ENCODE data around the gene TPSG1.
"Not testable (repeated sequence)": the region's sequence is repeated elsewhere in the genome, so short reads cannot be mapped to it uniquely, and the experiment has no call there.

TPSG1 gene

GRCh38 chr16:1213796-1214372 lies 11.2 kb downstream of the TPSG1 start:
- DNase-seq: no peak

GRCh38 chr16:1213231-1213630 lies 11.8 kb downstream of the TPSG1 start:
- DNase-seq: no peak

GRCh38 chr16:1212616-1213194 lies 12.4 kb downstream of the TPSG1 start:
- no peak for DNase-seq

- DNase-seq: no peak
Measured at GRCh38 chr16:1211451-1212268, 13.4 kb downstream of the TPSG1 start.

GRCh38 chr16:1210461-1210860 lies 14.6 kb downstream of the TPSG1 start:
- no peak for DNase-seq

- no peak for DNase-seq
Measured at GRCh38 chr16:1209081-1209480, 16.0 kb downstream of the TPSG1 start.

- DNase-seq: no peak
Measured at GRCh38 chr16:1208239-1208830, 16.7 kb downstream of the TPSG1 start.

- no peak for DNase-seq
Measured at GRCh38 chr16:1206786-1207185, 18.3 kb downstream of the TPSG1 start.

GRCh38 chr16:1206326-1206725 lies 18.7 kb downstream of the TPSG1 start:
- DNase-seq: no peak

GRCh38 chr16:1204933-1205332 lies 20.1 kb downstream of the TPSG1 start:
- DNase-seq: no peak

- DNase-seq: no peak
Measured at GRCh38 chr16:1202274-1202673, 22.8 kb downstream of the TPSG1 start.

GRCh38 chr16:1201444-1201843 lies 23.6 kb downstream of the TPSG1 start:
- no peak for DNase-seq

GRCh38 chr16:1200014-1200627 lies 24.9 kb downstream of the TPSG1 start:
- DNase-seq: no peak

- no peak for DNase-seq
Measured at GRCh38 chr16:1199347-1200013, 25.6 kb downstream of the TPSG1 start.

- not testable (repeated sequence) for DNase-seq
Measured at GRCh38 chr16:1198671-1199346, 26.3 kb downstream of the TPSG1 start.

GRCh38 chr16:1198194-1198593 lies 26.9 kb downstream of the TPSG1 start:
- DNase-seq: no peak

- no peak for DNase-seq
Measured at GRCh38 chr16:1197237-1197866, 27.7 kb downstream of the TPSG1 start.

GRCh38 chr16:1196494-1196893 lies 28.6 kb downstream of the TPSG1 start:
- no peak for DNase-seq

GRCh38 chr16:1195393-1195666 lies 29.7 kb downstream of the TPSG1 start:
- DNase-seq: no peak

- no peak for DNase-seq
Measured at GRCh38 chr16:1194665-1195392, 30.2 kb downstream of the TPSG1 start.
